Renal cortex interstitium (tissue), 11 donors: ENCODE measurements around the gene OR2A1. TPM values are rescaled to one million over a fixed set of nuclear protein-coding genes. Genes with fewer than 3 reads are reported as not detected.
"Not testable (repeated sequence)": the region's sequence is repeated elsewhere in the genome, so short reads cannot be mapped to it uniquely, and the experiment has no call there.

Experiments
- DNase-seq, 11 donors: peaks; one replicate each; pipeline ENCODE4 v3.0.0-alpha.2; 2013; ENCODE audit warnings: low read depth in 9 of 11, low spot score in 4 of 11; ENCODE audit errors: extremely low read depth in 1 of 11
- polyA plus RNA-seq, 3 donors: library from polyadenylated mRNA; unstranded; fragments of 120-200 nt; gene quantifications; one replicate each; pipeline ENCODE4 v1.2.1, GENCODE V29; 2013; ENCODE audit not compliant: insufficient read length in 3 of 3

The OR2A1 gene
- polyA plus RNA-seq, 3 donors: 0.42 to 1.1 (median 0.81) TPM

DNA sequence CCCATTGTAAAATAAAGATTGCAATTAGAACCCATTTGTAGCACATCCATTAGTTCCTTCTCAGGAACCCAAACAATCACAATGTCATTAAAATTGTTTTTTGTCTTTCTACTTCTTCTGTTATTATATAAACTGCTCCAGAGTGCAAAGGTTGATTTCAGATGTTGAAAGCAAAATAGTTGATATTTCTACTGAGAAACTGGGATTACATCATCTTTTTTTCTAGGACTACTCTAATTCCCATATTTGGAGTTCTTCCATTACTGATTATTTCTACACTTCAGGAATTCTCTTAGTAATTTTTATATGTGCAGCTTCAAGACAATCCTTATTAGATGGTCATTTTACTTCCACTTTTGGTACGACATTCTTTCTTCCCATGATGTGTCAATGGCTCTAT, 5.3 kb downstream of the OR2A1 start:
- DNase-seq: not testable (repeated sequence)

DNA sequence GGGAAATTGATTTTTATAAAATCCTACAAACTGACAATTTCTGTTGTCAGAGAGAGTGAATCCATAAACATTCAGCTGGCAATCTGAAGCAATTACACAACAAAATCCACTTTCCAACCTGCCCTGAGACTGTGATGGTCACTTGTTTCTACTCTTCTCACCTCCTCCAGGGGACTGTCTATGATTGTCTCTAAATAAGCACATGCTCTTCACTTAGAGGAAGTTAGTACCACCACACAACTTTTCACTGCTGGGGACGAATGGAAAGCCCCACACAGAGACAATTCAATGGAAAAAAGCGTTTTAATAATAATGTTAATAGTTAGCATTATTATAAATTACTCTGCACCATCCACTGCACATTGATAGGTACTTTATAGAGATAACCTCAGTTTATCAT, 7.3 kb downstream of the OR2A1 start:
- DNase-seq: not testable (repeated sequence)

DNA sequence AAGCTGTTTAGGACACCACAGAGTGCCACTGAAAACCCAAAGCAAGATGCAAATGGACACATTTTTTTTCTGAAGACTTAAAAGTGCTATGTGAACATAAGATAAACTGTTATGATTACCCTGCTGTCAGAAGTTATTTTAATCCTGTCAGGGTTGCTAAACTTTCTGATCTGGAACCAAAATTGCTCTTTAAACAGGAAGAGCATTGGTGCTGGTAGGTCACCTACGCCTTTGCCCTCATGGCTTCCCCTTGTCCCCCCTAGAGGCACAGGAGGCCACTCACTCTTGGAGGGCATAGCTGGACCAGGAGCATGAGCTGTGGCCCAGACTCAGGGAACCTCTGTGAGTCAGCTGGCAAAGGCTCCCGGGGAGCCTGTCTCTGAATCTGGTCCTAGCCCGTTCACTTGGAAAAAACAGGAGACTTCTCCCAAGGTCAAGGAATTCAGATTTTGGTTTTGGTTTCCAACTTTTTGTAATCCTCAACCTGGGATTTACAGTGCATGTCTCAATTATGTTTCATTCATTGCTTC, 9.5 kb downstream of the OR2A1 start:
- DNase-seq: not testable (repeated sequence)

DNA sequence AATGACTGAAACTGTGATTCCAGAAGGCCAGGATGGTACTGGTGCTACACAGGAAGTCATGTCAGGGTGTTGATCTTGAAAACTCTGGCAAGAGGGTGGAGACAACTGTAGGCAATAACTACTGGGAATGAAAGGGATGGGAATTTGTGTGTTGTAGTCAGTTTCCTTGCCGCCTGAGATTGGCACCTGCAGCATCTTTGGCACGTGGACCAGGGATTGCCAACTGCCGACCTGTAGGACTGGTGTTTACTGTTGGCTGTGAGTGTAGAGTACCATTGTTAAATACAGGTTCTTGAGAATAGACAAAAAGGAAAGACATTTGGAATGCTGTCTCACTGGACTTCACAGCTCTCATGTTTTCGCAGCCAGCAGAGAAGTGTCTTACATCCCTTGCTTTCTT, 11.1 kb downstream of the OR2A1 start:
- not testable (repeated sequence) for DNase-seq

DNA sequence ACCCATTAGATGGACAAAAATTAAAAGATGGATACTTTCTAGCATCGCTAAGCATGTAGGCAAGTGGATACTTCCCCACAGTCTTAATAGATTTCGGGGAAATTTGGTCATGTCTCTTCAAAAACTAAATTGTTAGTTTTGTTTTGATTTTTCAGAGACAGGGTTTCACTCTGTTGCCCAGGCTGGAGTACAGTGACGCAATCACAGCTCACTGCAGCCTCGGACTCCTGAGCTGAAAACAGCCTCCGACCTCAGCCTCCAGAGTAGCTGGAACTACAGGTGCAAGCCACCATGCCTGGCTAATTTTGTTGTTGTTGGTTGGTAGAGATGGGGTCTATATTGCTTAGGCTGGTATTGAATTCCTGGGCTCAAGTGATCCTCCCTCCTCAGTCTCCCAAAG, 13.6 kb downstream of the OR2A1 start:
- not testable (repeated sequence) for DNase-seq

DNA sequence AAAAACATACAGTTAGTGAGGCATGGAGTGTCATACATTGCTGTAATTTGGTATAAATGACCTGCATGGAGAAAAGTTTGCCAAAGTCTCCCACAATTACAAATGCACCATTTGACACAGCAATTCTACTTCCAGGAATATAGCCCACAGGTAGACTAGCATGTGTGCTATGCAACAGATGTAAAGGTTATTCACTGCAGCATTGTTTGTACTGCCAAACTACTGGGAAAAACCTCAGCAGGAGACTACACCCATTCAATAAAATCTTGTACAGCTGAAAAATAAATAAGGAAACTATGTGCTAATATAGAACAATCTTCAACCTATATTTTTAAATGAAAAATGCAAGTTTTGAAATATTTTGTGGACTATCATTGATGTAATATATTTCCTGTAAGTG, 17.8 kb downstream of the OR2A1 start:
- not testable (repeated sequence) for DNase-seq

DNA sequence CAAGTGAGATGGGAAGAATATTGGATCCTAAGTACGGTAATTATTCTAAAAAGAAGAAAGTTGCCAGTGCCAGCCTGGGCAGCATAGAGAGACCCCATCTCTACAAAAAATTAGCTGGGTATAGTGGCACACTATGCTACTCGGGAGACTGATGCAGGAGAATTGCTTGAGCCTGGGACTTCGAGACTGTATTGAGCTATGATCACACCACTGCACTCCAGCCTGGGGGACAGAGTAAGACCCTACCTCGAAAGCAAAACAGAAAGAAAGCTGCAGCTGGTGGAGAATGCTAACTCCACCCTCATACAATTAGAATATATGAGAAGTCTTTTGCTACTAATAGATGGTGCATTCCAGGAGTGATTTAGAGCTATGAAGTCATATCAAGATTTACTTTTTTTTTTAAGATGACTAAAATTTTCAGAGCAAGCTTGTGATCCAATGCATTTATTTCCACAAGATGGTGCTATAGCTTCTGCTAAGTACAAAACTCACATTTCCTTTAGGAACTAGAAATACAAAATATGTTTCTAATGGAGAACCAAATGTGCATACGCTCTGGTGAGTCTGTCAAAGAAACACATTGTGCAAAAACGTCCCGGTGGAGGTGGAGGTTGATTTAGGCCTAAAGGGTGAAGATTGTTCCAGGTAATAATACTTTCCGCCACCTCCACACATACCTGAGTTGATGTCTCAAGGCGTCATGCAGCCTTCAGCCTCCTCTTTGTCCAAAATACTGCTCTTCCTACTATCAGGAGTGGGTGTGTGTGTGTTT, 19.2 kb downstream of the OR2A1 start:
- not testable (repeated sequence) for DNase-seq

DNA sequence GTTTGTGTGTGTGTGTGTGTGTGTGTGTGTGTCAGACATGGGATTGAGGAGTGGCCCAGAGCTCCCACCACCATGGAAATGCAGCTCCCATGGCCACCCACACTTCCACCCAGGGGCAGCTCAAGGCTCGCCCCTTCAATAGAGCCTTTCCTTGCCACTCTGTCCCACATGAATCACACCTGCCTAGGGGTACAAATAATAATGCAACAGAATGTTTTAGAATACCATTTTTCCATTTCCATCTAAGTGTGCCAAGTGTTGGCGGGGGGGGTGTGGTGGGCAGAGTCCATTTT, 19.7 kb downstream of the OR2A1 start:
- not testable (repeated sequence) for DNase-seq

DNA sequence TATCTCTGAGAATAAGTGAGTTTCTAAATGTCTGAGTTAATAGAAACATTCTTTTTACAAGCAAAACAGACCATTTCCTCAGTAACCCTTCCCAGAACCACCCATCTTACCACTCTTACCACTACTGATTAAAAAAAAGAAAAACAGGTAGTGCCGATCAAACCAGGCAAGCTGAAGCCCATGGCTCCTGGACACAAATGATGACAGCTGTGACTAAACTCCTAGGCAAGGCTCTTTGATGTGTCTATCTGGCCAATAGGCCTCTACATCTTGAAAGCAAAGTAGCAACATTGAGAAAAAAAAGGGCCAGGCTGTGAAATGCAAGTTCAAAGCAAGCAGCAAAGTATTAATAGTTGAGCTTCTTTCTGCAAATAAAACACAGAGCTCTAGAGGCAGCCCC, 36.4 kb downstream of the OR2A1 start:
- not testable (repeated sequence) for DNase-seq

DNA sequence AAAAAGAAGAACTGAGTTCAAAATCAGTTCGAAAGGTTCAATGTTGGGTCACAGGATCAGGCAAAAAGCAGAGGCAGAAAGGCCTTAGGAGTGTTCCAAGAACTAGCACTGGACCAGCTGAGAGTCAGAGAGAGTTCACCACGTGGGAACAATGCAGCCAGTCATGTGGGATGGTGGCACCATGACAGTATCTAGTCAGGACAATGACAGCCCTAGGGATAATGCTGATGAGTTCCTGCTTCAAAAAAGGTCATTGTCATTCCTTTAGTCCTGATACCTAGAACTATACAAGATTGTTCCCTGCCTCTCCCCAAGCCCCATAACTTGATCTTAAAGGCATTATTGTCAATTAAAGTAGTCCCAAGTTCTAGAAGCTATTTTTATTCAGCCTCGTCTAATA, 39.4 kb downstream of the OR2A1 start:
- DNase-seq: not testable (repeated sequence)

DNA sequence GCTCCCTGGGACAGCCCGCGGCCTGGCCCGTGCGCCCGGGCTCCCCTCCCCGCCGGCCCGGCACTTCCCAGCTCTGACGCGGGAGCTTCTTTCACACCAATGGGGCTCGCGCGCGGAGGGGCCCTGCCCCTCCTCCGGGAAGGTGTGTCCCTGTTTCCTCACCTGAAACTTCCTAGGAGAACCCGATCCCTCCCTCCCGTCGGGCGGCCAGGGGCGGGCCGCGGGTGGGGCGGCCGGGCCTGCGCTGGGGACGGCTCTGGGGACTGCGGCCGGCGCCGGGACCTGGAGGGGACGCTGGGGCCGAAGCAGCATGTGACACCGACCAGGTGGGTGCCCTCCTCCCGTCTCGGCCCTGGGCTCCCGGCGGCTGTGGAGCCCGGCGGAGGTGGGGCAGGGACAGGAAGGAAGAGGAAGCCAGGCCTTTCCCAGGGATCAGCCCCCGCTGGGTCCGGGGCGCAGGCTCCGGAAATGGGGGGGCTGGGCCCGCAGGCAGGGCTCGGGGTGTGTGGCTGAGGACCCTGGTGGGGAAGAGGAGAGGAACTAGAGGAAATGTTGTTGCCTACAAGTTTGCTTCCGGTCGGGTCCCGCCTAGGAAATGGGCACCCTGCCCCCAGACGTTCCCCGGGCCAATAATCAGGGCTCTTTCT, 43.1 kb downstream of the OR2A1 start, which contains the start of gene ARHGEF5:
TSS of gene ARHGEF5 (plus strand) at position 227 of the 647 bp plus-strand sequence. CDS start 7,268 bp downstream, outside the sequence.
- DNase-seq: not testable (repeated sequence)

DNA sequence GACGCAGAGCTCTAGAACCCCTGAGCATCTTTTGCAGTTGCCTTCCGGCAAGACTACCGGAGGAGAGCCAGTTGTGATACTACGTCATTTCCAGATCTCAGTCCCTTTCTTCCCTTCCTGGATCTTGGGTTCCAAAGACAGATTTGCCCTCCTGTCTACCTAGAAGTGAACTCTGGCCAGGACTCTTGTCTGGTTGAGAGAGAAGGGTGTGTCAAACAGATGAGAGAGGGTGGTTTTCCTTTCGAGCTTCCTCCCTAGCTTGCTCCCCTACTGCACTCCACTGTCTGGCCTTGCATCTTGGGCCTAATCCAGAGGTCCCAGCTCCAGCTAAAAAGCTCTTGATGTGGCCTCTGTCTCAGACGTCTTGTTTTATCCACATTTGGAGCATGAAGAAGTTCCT, 44.0 kb downstream of the OR2A1 start:
- not testable (repeated sequence) for DNase-seq

DNA sequence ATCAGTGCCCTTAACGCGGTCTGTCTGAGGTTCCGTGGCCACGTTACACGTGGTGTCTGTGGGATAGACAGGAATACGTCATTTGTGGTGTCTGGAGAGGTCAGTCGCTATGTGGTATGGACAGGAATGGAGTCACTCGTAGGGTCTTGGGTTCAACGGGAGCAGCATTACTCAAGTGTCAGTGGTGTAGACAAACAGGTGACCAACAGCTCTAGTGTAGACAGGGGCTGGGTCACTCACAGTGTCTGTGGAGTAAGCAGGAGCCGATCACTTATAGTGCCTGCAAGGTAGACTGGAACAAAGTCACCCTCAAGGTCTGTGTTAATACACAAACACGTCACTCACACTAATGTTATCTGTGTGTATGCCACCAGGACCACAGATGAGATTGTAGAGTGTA, 44.6 kb downstream of the OR2A1 start:
- DNase-seq: not testable (repeated sequence)

DNA sequence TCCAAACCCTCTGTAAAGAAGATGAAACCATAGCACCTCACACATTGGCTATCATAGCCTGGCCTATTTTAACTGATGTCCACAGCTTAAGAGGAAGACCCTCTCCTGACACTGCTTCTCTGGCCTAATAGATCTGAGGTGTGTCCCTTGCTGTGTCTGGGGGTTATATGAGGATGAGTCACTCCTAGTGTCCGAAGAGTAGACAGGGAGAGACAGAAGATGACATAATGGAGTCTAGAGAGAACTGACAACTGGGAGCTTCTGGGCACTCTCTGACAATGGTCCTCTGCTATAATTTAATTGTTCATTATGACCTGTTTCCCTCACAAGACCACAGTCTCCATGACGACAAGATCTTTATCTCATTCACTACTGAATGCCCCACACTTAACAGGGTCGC, 49.8 kb downstream of the OR2A1 start:
- DNase-seq: not testable (repeated sequence)

DNA sequence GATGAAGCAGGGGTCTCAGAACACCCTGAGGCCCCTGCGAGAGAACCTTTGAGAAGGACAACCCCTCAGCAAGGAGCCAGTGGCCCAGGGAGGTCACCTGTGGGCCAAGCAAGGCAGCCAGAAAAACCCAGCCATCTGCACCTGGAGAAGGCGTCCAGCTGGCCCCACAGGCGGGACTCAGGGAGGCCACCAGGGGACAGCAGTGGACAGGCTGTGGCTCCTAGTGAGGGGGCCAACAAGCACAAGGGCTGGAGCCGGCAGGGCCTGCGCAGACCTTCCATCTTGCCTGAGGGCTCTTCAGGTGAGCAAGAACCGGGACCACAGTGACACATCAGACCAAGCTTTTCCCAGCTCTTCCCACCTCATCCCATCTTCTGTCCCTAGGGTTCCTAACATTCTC, 53.3 kb downstream of the OR2A1 start:
- DNase-seq: not testable (repeated sequence)

DNA sequence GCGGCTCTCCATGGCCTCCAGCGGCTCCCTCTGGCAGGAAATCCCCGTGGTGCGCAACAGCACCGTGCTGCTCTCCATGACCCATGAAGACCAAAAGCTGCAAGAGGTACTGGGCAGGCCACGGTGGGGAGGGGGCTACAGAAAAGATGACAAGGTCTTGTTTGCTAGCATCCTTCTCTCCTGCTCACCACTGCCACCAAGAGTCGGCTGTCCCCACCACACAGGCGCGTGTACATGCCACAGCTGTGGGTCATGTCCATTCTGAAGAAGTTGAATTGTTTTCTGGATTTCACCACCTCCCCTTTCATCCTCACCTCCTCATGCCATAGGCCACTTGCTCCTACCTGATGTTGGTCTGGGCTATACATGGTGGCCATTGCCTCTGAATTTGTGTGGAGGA, 55.0 kb downstream of the OR2A1 start:
- not testable (repeated sequence) for DNase-seq

DNA sequence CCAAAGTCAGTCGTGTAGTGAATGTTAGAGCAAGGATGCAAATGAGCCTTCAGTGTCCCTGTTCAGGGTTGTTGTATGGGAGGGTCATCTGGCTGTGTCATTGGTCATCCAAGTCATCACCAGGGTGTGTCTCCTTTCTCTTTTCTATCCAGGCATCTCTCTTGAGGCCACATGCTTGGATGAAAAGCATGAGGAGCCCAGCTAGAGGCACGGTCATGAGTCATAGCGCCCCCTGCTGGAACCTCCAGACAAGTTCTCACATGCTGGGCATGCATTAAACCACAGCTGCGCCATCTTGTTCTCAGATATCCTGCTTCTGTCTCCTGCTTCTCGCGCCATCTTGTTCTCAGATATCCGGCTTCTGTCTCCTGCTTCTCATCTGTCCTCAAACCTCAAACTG, 57.0 kb downstream of the OR2A1 start:
- not testable (repeated sequence) for DNase-seq
